Stimulated activated CD8-positive, alpha-beta memory T cell treated with anti-CD3 and anti-CD28 coated beads, Interleukin-12 subunit alpha, Interleukin-12 subunit beta, amount 100 ng/mL, for 24 hours (primary cell): ENCODE results near the gene GPANK1.

Experiments used
- DNase-seq: peaks from one replicate; pipeline ENCODE4 v3.0.0-alpha.2; 2020; ENCODE audit errors: extremely low read depth

GPANK1 gene

DNA sequence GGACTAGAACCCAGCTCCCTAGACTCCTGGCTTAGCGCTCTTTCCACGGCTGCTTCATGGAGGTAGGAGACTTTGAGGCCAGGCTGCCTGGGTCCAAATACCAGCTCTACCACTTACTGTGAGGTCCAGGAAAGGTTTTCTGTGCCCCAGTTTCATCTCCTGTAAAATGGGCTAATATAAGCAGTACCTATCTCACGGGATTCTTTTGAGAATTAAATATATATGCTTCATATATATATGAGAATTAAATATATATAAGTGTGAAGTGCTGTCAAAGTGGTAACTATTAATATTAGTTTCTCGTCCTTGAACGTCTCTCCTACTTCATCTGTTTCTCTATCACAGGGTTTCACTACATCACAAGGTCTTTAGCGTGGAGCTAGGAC is 26.3 kb upstream of the GPANK1 start:
- no peak for DNase-seq

- no peak for DNase-seq
Measured at GRCh38 chr6:31690231-31691077, 25.7 kb upstream of the GPANK1 start.

- DNase-seq = no peak
Measured at GRCh38 chr6:31689249-31690110, 24.7 kb upstream of the GPANK1 start.

DNA sequence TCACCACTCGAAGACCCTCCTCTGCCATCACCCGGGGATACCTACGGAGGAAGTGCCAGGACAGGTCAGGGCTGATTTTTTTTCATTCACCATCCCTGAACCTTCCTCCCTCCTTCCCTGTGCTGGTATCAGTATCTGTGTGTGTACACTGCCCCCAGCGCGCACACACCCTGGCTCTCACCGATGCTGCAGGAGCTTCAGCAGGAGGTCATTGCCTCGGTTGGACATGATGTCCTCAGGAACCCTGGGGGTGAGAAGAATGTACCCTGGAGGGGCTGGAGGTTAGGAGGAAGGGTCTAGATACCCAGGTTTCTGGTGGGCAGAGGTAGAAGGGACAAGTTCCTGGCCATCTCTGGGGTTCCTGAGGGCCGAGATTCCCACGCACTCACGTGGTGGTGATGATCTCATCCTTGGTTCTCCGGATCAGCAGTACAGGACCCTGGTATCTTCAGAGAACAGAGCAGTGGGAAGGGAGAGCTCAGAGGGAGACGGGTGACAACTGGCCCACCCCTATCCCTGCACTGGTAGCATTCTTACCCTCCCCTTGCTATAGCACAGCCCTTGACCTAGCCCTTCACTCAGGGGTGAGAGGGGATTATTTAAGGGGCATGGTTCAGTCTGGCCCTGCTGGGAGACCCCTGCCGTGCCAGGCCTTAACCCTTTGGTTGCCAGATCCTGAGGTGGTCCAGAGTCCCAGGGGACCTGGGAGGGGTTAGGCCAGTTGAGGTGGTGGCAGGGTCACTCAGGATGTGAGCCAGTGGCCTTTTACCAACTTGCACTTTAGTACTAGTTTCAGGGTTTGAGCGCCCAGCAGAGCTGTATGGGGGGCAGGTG is 23.3 kb upstream of the GPANK1 start:
- DNase-seq = no peak

DNA sequence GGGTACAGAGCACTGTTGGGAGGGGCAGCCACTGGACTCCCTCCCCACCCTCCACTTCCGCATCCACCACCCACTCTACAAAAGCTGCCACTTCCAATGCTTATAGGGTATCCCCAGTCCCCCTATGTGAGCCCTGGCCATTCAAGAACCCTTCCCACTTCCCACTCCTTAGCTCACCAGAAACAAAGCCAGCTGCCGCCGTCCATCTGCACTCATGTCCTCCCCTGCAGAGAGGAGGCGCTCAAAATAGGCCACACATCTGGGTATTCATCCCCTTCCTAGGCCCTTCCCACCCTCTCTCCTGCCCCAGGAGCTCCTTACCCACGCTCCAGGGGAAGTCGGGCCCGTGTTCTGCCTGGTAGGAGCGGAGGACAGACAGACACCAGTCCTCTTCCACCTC is 22.5 kb upstream of the GPANK1 start:
- DNase-seq = no peak

- DNase-seq = no peak
Measured at GRCh38 chr6:31686483-31686882, 21.7 kb upstream of the GPANK1 start.

DNA sequence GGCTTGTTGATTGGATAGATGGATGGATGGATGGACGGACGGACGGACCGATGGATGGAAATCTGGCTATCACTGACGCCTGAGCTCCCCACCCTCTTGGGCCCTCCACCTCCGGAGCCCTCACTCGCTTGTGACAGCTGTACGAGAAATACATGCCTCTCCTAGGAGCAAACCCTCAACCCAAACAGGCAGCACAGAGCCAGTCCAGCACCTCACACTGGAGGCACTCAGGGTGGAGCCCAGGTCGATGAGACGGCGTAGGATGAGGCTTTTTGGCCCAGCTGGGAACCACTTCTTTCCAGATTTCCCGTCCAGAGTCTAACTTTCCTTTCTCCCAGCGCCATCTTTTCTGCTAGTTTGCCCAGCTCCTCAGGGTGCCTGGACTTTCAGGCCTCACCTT is 18.8 kb upstream of the GPANK1 start:
- DNase-seq = no peak

DNA sequence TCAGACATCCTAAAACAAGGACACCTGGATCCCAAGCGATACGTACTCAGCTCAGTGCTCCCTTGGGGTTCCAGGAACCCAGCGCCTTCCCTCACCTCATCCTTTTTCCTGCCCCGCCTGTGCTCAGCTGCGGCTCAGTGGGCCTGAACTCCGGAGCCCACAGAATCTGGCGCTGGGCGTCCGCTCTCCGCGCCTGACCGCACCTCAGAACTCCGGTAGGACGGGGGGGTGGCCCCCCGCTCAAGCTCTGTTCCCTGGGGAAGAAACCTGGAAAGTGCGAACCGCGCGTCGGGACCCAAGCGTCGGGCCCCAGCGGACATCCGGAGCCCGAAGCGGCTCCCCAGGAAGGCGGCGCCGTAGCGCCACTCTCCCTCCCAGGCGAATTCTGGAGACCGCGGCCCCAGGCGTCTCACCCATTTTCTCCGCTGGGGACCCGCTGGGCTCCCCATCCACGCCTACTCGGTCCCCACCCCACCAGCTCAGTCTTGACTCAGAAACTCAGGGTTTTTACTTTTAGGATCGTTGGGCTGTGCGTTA is 16.4 kb upstream of the GPANK1 start:
- DNase-seq = no peak

DNA sequence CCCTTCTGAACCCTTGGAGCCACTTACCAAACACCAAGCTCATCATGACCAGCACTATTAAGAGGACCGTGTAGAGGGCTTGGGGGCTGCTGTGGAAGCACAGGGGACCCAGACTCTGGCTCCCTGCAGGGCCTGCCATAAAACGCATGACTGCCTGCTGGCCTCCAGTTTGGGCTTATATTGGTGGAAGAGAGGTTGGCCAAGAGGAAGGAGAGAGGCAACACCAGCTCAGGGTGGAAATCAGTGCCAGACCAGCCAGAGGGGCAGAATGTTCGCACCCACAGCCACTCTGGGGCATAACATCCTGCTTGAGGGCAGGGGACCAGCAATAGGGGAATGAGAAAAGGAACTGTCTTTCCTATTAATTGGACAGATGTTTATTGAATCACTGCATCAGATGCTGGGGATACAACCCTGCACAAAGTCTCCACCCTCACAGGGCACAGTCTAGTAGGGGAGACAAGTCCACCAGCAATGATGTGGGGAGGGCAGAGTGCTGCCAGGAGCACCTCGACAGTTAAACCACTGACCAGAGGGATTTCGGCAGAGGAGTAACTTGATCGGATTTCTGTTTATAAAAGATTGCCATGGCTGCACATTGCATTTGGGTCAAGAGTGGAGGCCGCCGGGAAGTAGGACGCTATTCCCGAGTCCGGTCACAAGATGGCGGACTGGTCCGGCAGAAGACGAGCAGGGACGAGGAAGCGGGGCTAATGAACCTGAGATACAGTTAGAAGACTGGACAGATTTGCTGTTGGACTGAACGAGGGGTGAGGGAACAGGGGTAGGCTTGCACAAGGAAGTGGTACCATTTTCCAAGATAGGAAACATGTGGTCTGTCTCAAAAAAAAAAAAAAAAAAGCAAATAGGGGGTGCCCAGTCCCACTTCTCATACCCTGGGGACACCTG is 15.7 kb upstream of the GPANK1 start, which contains the start of gene LY6G5C:
Gene LY6G5C, minus strand, starts transcription at position 842 of the 909 bp plus-strand sequence. Its CDS starts 694 bp downstream, at position 148.
- no peak for DNase-seq

GRCh38 chr6:31677955-31678354 is 13.2 kb upstream of the GPANK1 start:
- no peak for DNase-seq

DNA sequence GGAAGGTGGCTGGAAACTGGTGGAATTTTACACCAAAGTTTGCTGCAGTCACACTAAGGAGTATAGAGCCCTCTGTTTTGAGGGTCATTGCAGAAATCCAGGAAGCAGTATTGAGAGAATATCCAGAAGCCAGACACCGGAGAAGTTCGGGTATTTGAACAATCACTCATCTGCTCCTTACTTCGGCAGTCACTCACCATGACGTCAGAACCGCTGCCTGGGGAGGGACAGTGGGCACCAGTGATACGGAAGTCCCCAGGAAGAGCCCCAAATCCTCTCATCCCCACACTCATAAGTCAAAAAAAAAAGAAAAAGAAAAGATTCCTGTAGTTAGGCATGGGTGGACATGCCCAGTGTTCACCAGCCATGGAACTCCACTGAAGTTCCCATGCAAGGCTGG is 12.1 kb upstream of the GPANK1 start:
- DNase-seq = no peak

DNA sequence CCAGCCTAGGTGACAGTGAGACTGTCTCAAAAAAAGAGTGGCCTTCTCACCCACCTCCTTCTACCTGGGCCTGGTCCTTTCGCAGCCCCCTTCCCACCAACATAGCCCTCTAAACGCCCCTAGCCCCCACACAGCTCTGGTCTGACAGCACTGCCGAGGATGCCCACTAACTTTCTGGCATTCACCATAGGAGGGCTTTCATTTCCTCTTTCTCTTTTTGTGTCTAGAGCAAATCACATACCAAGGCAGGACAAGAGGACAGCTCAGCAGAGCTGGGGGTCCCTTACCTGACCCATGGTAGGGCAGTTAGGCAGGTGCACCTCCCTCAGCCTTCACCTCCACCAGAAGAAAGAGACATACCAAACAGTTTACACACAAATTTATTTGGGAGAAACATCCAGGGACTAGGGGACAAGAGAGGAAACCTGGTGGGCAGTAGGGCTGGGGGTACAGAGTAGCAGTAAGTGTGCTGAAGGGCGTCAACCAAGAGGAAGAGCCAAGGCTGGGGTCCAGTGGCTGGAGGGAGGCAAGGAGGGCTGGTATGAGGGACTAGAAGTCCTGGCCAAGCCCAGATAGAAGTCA is 11.6 kb upstream of the GPANK1 start:
- DNase-seq = no peak

DNA sequence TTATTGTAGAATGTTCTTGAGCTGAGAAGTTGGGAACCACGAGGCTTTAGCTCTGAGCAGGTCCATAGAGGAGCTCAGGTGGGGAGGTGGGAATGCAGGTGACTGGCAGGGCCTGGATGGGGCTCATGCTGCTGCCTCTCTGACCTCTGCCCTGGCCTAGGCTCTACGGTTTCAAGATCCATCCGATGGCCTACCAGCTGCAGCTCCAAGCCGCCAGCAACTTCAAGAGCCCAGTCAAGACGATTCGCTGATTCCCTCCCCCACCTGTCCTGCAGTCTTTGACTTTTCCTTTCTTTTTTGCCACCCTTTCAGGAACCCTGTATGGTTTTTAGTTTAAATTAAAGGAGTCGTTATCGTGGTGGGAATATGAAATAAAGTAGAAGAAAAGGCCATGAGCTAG is 4.9 kb upstream of the GPANK1 start, which contains the start of gene LY6G5B:
Gene LY6G5B, plus strand, starts transcription at position 301 of the 400 bp plus-strand sequence. CDS start 975 bp downstream, outside the sequence.
- no peak for DNase-seq

- DNase-seq = no peak
Measured at GRCh38 chr6:31666337-31666965, 1.7 kb upstream of the GPANK1 start.

GRCh38 chr6:31665501-31666336 is 922 bp upstream of the GPANK1 start, which contains the start of gene CSNK2B:
Gene CSNK2B, plus strand, starts transcription at chr6:31666080. Its CDS starts 752 bp downstream, at chr6:31666832.
- peak; percentile 96 for DNase-seq

GRCh38 chr6:31663961-31664789 is 622 bp downstream of the GPANK1 start:
- DNase-seq = no peak

DNA sequence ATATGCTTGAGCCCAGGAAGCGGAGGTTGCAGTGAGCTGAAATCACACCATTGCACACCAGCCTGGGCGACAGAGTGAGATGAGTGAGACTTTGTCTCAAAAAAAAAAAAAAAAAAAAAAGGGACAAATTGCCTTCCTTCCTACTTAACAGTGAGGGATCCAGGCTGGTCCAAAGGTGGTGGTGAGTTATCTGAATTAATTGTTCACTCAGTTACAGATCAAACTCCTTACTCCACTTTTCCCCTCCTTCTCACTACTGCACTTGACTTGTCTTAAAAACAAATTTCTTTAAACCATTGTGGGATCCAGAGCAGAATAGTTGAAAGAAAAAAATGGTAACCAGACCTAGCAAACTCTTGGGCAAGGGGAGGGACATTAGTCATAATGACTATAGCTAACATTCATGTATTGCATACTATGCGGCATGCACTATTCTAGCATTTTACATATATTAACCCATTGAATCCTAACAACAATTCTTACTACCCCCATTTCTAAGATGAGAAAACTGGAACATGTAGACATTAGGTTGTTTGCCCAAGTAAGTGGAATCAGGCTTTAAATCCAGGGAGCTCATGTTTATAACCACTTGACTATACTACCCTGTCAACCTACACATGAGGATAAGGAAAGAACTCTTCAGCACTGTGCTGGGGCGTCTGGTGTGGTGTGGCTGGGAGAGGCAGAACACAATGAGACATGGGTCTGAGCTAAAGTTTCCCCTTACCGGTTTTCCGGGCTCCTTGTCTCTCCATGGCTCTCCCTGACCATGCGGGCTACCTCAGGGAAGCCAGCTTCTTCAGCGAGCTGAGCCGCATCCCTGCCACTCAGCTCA is 1.5 kb downstream of the GPANK1 start:
- no peak for DNase-seq
